ENCODE results near the gene HDGFL2.

Gene HDGFL2

GRCh38 chr19:4453232-4454179, 18.6 kb upstream of the HDGFL2 start:
- CTCF ChIA-PET: no interaction called here
- TF ChIP-seq FOXA1 (IDR thresholded peaks at IDR 0.05): no peak
- no peak for TF ChIP-seq ELF4 (IDR thresholded peaks at IDR 0.05)
- no peak for TF ChIP-seq BHLHE40 (IDR thresholded peaks at IDR 0.05; ENCODE audit: borderline replicate concordance)
- TF ChIP-seq ARNT (IDR thresholded peaks at IDR 0.05): no peak
- no peak for TF ChIP-seq LEF1 (IDR thresholded peaks at IDR 0.05; ENCODE audit: borderline replicate concordance)
- TF ChIP-seq L3MBTL2 (conservative IDR thresholded peaks at IDR 0.05): no peak
- POLR2A ChIA-PET: no interaction called here
- DNase-seq (ENCODE audit: extremely low spot score): no peak

DNA sequence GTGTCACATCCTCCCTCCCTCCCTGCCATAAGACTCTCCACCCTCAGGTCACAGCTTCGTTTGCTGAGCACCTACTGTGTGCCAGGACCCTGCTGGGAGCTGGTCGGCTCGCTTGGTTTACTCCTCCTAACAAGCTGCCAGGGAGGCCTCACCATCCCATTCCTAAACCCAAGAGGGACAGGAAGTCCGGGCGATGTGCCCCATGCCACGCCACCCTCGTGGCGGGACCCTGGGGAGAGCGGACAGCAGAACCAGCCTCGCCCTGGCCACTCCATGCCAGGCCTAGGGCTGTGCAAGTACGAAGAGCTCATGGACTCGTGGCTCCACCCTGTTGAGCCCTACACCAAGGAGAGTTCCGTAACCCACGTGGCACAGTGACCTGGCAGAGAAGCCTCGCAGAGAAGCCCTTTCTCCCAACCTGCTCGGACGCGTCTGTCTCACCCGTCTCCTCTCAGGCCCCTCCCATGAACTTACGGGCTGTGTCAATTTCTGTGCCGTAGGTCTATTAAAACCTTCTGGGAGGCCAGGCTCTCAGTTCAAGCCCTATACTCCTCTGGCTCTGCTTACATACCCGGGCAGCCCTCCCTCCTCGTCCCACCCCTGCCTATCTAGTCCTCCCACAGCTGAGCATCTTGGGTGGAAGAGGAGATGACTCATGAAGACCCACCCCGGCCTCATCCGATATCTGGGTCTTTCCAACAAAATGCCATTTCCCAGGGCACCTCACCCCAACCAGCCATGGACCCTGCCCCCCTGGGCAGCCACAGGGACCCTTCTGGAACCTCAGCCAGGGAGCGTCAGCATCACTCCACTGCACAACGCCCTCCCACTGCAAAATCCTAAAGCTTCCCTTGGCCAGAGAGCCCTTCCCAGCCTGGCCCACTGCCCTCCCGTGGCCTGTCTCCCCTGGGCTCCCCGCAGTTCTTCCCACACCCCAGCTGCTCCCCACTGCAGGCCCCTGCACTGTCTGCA, 17.1 kb upstream of the HDGFL2 start:
- ChIA-PET POLR2A (interaction anchor here (1.5 kb wide), 1 partner anchor 16 kb away, joined by 8 read pairs; no protein-coding TSS in a partner anchor), CTCF (interaction anchor here (0.5 kb wide), 1 partner anchor 187 kb away, joined by 3 read pairs; no protein-coding TSS in a partner anchor)
- DNase-seq (ENCODE audit: extremely low spot score): no peak
- TF ChIP-seq FOXA1 (IDR thresholded peaks at IDR 0.05) (no peak), HDGF (IDR thresholded peaks at IDR 0.05; ENCODE audit: borderline replicate concordance) (no peak), SP1 (IDR thresholded peaks at IDR 0.05) (no peak), ELF4 (IDR thresholded peaks at IDR 0.05) (no peak), SUZ12 (IDR thresholded peaks at IDR 0.05) (no peak), FOXK2 (IDR thresholded peaks at IDR 0.05) (no peak), ARNT (IDR thresholded peaks at IDR 0.05) (no peak), CTBP1 (IDR thresholded peaks at IDR 0.05; ENCODE audit: borderline replicate concordance) (no peak), ZNF384 (IDR thresholded peaks at IDR 0.05) (no peak), FOXM1 (IDR thresholded peaks at IDR 0.05; ENCODE audit: borderline replicate concordance) (no peak), L3MBTL2 (conservative IDR thresholded peaks at IDR 0.05) (no peak), NFRKB (IDR thresholded peaks at IDR 0.05) (no peak), BHLHE40 (IDR thresholded peaks at IDR 0.05; ENCODE audit: borderline replicate concordance) (no peak), TARDBP (IDR thresholded peaks at IDR 0.05) (no peak)
- TF ChIP-seq, protein P1, sequence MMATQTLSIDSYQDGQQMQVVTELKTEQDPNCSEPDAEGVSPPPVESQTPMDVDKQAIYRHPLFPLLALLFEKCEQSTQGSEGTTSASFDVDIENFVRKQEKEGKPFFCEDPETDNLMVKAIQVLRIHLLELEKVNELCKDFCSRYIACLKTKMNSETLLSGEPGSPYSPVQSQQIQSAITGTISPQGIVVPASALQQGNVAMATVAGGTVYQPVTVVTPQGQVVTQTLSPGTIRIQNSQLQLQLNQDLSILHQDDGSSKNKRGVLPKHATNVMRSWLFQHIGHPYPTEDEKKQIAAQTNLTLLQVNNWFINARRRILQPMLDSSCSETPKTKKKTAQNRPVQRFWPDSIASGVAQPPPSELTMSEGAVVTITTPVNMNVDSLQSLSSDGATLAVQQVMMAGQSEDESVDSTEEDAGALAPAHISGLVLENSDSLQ (IDR thresholded peaks at IDR 0.05): no peak

DNA sequence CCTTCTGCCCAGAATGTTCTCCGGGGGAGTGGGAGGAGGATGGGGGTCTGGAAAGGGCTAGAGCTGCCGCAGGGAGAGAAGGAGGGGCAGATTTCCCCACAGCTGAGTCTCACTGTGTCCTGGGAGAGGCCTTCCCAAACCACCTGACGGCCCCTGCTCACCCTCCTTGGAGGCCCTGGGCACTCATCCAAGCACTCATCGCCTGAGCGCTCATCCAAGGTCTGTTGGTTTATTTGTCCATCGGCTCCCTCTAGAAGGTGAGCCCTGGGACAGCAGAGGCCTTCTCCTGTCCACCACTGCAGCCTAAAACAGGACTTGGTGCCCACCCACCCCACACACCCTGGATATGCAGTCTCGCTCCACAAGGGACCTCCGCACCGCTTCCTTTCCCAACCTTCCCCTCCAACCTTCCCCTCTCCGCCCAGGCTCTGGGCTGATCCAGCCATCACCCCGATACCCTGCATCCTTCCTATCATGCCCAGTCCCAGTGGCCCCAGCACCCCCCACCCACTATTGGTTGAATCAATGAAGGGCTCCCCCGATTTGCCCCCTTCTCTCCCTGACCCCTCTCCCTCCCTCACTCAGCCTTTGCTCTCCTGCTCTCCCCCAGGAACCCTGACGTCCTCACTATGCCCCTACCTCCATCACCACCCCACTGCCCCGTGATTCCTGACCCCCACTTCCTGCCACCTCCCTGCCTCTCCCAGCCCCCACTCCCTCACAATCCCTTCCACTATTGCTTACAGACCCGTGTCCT, 16.2 kb upstream of the HDGFL2 start:
- ChIA-PET CTCF (no interaction called here), POLR2A (interaction anchor here (1.0 to 2.8 kb wide), 3 partner anchors 15 to 18 kb away, joined by 4 to 20 read pairs (median 8); partner anchors contain the start of gene HDGFL2)
- TF ChIP-seq LEF1 (IDR thresholded peaks at IDR 0.05; ENCODE audit: borderline replicate concordance) (no peak), FOXM1 (IDR thresholded peaks at IDR 0.05; ENCODE audit: borderline replicate concordance) (no peak), BHLHE40 (IDR thresholded peaks at IDR 0.05; ENCODE audit: borderline replicate concordance) (no peak), NFRKB (IDR thresholded peaks at IDR 0.05) (no peak), ARNT (IDR thresholded peaks at IDR 0.05) (no peak), TARDBP (IDR thresholded peaks at IDR 0.05) (no peak), FOXK2 (IDR thresholded peaks at IDR 0.05) (no peak), FOXA1 (IDR thresholded peaks at IDR 0.05) (no peak), L3MBTL2 (conservative IDR thresholded peaks at IDR 0.05) (no peak), ELF4 (IDR thresholded peaks at IDR 0.05) (no peak), SUZ12 (IDR thresholded peaks at IDR 0.05) (no peak)
- TF ChIP-seq, protein P1 (IDR thresholded peaks at IDR 0.05): no peak
- DNase-seq (ENCODE audit: extremely low spot score): no peak

DNA sequence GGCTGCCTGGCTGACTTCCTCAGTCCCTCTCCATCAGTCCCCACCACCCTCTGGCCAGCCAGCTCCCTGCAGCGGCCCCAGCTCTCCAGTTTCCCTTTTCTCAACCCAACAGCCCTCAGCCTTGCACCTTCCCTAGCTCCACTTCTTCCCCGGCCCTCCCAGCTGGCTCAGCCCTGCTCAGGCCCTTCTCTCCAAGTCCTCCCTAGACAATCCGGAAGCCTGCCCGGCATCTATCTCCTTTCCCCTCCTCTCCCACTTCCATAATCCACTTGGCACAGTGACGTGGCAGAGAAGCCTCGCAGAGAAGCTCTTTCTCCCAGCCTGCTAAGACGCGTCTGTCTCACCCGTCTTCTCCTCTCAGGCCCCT, 15.6 kb upstream of the HDGFL2 start:
- POLR2A ChIA-PET: interaction anchor here (1.0 to 2.8 kb wide), 3 partner anchors 15 to 54 kb away, joined by 3 to 20 read pairs (median 4); partner anchors contain the start of genes CHAF1A and HDGFL2
- CTCF ChIA-PET: interaction anchor here (0.5 kb wide), 1 partner anchor 173 kb away, joined by 5 read pairs; no protein-coding TSS in a partner anchor
- no peak for TF ChIP-seq FOXK2 (IDR thresholded peaks at IDR 0.05)
- no peak for TF ChIP-seq BHLHE40 (IDR thresholded peaks at IDR 0.05; ENCODE audit: borderline replicate concordance)
- no peak for TF ChIP-seq FOXA1 (IDR thresholded peaks at IDR 0.05)
- TF ChIP-seq NFRKB (IDR thresholded peaks at IDR 0.05): no peak
- TF ChIP-seq TARDBP (IDR thresholded peaks at IDR 0.05): no peak
- TF ChIP-seq, protein P1 (IDR thresholded peaks at IDR 0.05): no peak
- no peak for DNase-seq (ENCODE audit: extremely low spot score)
